Esophagus (tissue), 2 donors: ENCODE results near the gene CCSER1. TPM values are rescaled to one million over a fixed set of nuclear protein-coding genes. Genes with fewer than 3 reads are reported as not detected.
A peak's percentile ranks its signal among the peaks of the same experiment; 100 is the strongest.

Source experiments
- H3K27ac ChIP-seq, 2 donors: one replicate each; pipeline ENCODE4 v1.5.1; 2013; ENCODE audit warnings: low read depth in 2 of 2, mild to moderate bottlenecking in 2 of 2, inconsistent platforms in 1 of 2, low read length in 1 of 2, moderate library complexity in 1 of 2
- H3K27me3 ChIP-seq, 2 donors: one replicate each; pipeline ENCODE4 v1.6.1; 2013; ENCODE audit warnings: low read length in 2 of 2, control low read depth in 1 of 2, mild to moderate bottlenecking in 1 of 2; ENCODE audit not compliant: insufficient read depth in 2 of 2, control insufficient read depth in 1 of 2
- H3K36me3 ChIP-seq, 2 donors: one replicate each; pipeline ENCODE4 v1.6.1; 2013; ENCODE audit warnings: low read length in 1 of 2; ENCODE audit not compliant: control insufficient read depth in 2 of 2, insufficient read depth in 2 of 2
- H3K4me1 ChIP-seq, 2 donors: one replicate each; pipeline ENCODE4 v1.6.1; 2013; ENCODE audit warnings: low read length in 1 of 2; ENCODE audit not compliant: control insufficient read depth in 2 of 2, insufficient read depth in 2 of 2
- H3K4me3 ChIP-seq, 2 donors: one replicate each; pipeline ENCODE4 v1.5.1; 2013; ENCODE audit warnings: low read length in 2 of 2, mild to moderate bottlenecking in 2 of 2, low read depth in 1 of 2, moderate library complexity in 1 of 2
- H3K9me3 ChIP-seq, 2 donors: one replicate each; pipeline ENCODE4 v1.6.1; 2013; ENCODE audit warnings: mild to moderate bottlenecking in 2 of 2, low read depth in 1 of 2, low read length in 1 of 2, moderate library complexity in 1 of 2; ENCODE audit not compliant: control insufficient read depth in 2 of 2, insufficient read depth in 1 of 2
- WGBS, 2 donors: extraction: QIAGEN DNeasy Blood & Tissue Kit; methylation state at CpG; one replicate each; pipeline ENCODE4 v1.1.7; 2013; 5-methylcytosine and 5-hydroxymethylcytosine counted together
- polyA plus RNA-seq, 2 donors: library from polyadenylated mRNA; stranded (reverse); fragments of 200-250 nt; gene quantifications; one replicate each; pipeline ENCODE4 v1.2.3, GENCODE V29; 2013
- donor health status: healthy with polysubstance abuse.
- donor health status: Bipolar disorder and iron deficiency.

CCSER1 gene
- polyA plus RNA-seq, 2 donors = 0.35 to 0.87 TPM

DNA sequence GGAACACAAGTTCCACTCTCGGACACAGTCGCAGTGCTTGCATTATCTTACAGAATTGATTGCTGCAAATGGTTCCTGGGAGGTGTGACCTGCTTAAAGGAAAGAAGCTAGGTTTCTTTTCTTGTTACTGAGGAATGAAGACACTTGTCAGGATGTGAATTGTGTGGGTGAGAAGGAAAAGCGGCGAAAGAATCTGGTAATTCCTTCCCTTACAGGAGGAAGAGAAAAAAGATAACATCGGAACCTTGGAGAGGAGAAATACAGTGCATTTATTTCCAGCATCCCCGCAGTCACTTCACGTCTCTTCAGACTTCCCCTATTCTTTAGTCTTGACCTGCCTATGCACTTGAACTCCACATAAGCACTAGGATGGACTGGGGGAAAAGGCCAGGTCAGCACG, 389 bp upstream of the CCSER1 start:
- Histone ChIP-seq H3K9me3 (peaks cover 0 to 2% of the 10 kb centered on the region in 2 donors), H3K27ac (peak overlapping the region in 1 of 2 donors; percentile 14), H3K4me3 (peak overlapping the region; percentile 61 to 67), H3K4me1 (peaks cover 3 to 7% of the 10 kb centered on the region in 2 donors), H3K36me3 (no peaks in the 10 kb centered on the region), H3K27me3 (no peaks in the 10 kb centered on the region)
- WGBS, 2 donors = 14% methylated on average over 8 of the region's 8 CpGs

DNA sequence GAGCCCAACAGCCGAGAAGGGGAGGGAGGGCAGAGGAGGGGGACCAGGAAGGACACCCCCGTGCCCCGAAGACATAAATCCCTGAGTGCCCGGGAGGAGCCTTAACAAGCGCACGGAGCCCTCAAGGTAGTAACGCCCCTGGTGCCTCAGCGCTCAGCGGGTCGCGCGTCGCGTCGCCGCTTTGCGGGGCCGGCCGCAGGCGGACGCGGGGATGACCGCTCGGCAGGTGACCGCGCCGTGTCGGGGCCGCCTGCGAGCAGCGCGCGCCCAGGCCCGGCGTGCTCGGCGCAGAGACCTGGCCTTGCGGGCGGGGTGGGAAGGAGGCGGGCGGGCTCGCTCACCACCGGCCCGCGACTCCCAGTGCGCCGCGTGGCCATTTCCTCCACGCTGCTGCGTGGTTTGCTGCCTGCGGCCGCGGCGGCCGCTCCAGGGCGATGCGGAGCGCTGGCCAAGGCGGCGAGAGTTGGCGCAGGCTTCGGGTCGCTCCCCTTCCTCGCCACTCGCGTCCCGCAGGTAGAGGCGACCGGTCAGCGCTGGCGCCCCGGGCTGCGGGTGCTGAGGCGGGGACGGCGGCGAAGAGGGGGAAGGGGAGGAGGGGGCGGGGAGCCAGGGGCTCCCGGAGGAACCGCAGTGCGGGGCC, 632 bp downstream of the CCSER1 start:
- peaks cover 3 to 7% of the 10 kb centered on the region in 2 donors for H3K4me1 ChIP-seq
- peak overlapping the region; percentile 61 to 67 for H3K4me3 ChIP-seq
- H3K9me3 ChIP-seq = peaks cover 0 to 2% of the 10 kb centered on the region in 2 donors
- no peaks in the 10 kb centered on the region for H3K36me3 ChIP-seq
- no peaks in the 10 kb centered on the region for H3K27me3 ChIP-seq
- peak overlapping the region; percentile 38 to 73 for H3K27ac ChIP-seq
- WGBS, 2 donors = 1% methylated on average over 54 to 81 of the region's 81 CpGs

- WGBS, 2 donors = 29 to 30% methylated on average over 4 of the region's 4 CpGs
- H3K4me3 ChIP-seq = peak overlapping the region in 1 of 2 donors; percentile 67
- no peaks in the 10 kb centered on the region for H3K36me3 ChIP-seq
- H3K4me1 ChIP-seq = peaks cover 3 to 7% of the 10 kb centered on the region in 2 donors
- no peak overlapping the region for H3K27ac ChIP-seq
- peaks cover 0 to 2% of the 10 kb centered on the region in 2 donors for H3K9me3 ChIP-seq
- no peaks in the 10 kb centered on the region for H3K27me3 ChIP-seq
These were observed 1.8 kb downstream of the CCSER1 start for GRCh38 chr4:90128961-90129495.

GRCh38 chr4:90130076-90130475, 2.9 kb downstream of the CCSER1 start:
- Histone ChIP-seq H3K36me3 (no peaks in the 10 kb centered on the region), H3K27me3 (no peaks in the 10 kb centered on the region), H3K4me3 (no peak overlapping the region), H3K9me3 (peaks cover 0 to 2% of the 10 kb centered on the region in 2 donors), H3K27ac (no peak overlapping the region), H3K4me1 (peaks cover 3 to 7% of the 10 kb centered on the region in 2 donors)
- WGBS, 2 donors = 69 to 78% methylated on average over 5 of the region's 5 CpGs

- H3K9me3 ChIP-seq = no peaks in the 10 kb centered on the region
- H3K27ac ChIP-seq = no peak overlapping the region
- H3K36me3 ChIP-seq = no peaks in the 10 kb centered on the region
- H3K4me3 ChIP-seq = no peak overlapping the region
- 57 to 59% methylated on average over 4 of the region's 4 CpGs for WGBS, 2 donors
- no peaks in the 10 kb centered on the region for H3K27me3 ChIP-seq
- no peaks in the 10 kb centered on the region for H3K4me1 ChIP-seq
These were observed 10.4 kb downstream of the CCSER1 start for GRCh38 chr4:90137555-90137954.

GRCh38 chr4:90142081-90142480, 14.9 kb downstream of the CCSER1 start:
- H3K27ac ChIP-seq = no peak overlapping the region
- H3K4me1 ChIP-seq = no peaks in the 10 kb centered on the region
- H3K36me3 ChIP-seq = no peaks in the 10 kb centered on the region
- no peak overlapping the region for H3K4me3 ChIP-seq
- no peaks in the 10 kb centered on the region for H3K9me3 ChIP-seq
- no peaks in the 10 kb centered on the region for H3K27me3 ChIP-seq
- WGBS, 2 donors = 18 to 24% methylated on average over 1 of the region's 1 CpG

- Histone ChIP-seq H3K4me3 (no peak overlapping the region), H3K27me3 (no peaks in the 10 kb centered on the region), H3K27ac (no peak overlapping the region), H3K36me3 (no peaks in the 10 kb centered on the region), H3K4me1 (no peaks in the 10 kb centered on the region), H3K9me3 (no peaks in the 10 kb centered on the region)
- 62 to 67% methylated on average over 2 of the region's 2 CpGs for WGBS, 2 donors
These were observed 18.1 kb downstream of the CCSER1 start for GRCh38 chr4:90145319-90145718.

DNA sequence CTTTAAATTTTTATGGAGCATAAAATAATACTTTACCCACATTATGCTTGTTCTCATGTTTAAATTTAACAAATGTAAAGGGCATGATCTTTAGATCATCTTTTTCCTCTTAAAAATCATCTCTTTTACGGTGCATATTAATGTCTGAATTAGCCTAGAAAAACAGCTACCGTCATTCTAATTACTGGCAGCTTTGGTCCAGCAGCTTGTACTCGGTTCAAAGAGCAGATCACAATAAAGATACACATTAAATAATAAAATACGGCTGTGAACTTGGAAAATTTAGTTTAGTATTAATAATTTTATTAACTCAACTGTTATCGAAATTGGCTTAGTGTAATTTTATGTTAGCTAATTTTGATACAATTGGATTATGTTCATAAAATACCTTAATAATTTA, 19.1 kb downstream of the CCSER1 start:
- WGBS, 2 donors = 67 to 89% methylated on average over 5 of the region's 5 CpGs
- Histone ChIP-seq H3K36me3 (no peaks in the 10 kb centered on the region), H3K9me3 (no peaks in the 10 kb centered on the region), H3K27me3 (no peaks in the 10 kb centered on the region), H3K4me3 (no peak overlapping the region), H3K4me1 (no peaks in the 10 kb centered on the region), H3K27ac (no peak overlapping the region)

DNA sequence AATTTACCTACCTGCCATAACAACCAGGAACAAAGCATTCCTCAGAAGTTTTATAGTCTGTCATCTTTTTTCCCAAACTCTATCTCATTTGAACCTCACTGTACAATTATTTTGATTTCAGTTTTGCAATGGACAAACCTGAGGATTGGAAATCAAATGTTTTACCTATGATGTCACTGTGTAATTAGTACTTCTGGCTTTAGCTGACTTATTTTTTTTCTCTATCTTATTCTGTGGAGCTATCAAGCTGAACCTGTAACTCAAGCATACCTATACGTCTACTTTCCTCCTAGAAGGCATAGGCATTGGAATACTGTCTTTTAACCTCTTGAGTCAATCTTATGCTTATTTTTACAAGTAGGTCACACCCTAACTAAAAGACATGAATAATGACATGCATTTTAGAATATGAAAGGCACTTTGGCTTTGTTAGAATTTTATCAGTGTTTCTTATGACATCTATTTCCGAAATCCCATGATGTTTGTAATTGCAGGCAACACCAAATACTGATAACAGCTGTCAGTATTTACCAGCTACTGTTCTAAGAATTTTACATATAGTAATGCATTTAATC, 21.5 kb downstream of the CCSER1 start:
- Histone ChIP-seq H3K27me3 (no peaks in the 10 kb centered on the region), H3K9me3 (no peaks in the 10 kb centered on the region), H3K4me1 (no peaks in the 10 kb centered on the region), H3K27ac (no peak overlapping the region), H3K4me3 (no peak overlapping the region), H3K36me3 (no peaks in the 10 kb centered on the region)
- 71 to 82% methylated on average over 2 of the region's 2 CpGs for WGBS, 2 donors

- Histone ChIP-seq H3K4me1 (no peaks in the 10 kb centered on the region), H3K4me3 (no peak overlapping the region), H3K27ac (no peak overlapping the region), H3K9me3 (no peaks in the 10 kb centered on the region), H3K36me3 (no peaks in the 10 kb centered on the region), H3K27me3 (no peaks in the 10 kb centered on the region)
These were observed 24.8 kb downstream of the CCSER1 start for GRCh38 chr4:90152024-90152423.
